ENCODE data around the gene RAD52.

RAD52 gene

GRCh38 chr12:981961-982360, 32.5 kb upstream of the RAD52 start:
- H3K9me3 ChIP-seq (ENCODE audit: control insufficient read depth, low read length), result no peaks in the 10 kb centered on the region

GRCh38 chr12:981176-981828, 31.8 kb upstream of the RAD52 start:
- Histone ChIP-seq H3K4me1 (ENCODE audit: control insufficient read depth, insufficient read depth, low read length) (no peaks in the 10 kb centered on the region), H3K36me3 (ENCODE audit: control insufficient read depth, insufficient read depth, low read length) (no peaks in the 10 kb centered on the region), H3K9ac (ENCODE audit: low read length) (no peak overlapping the region), H3K27me3 (ENCODE audit: control insufficient read depth, insufficient read depth, low read length) (no peaks in the 10 kb centered on the region), H3K9me3 (ENCODE audit: control insufficient read depth, low read length) (no peaks in the 10 kb centered on the region), H3K4me3 (ENCODE audit: low read length) (no peak overlapping the region)

More at GRCh38 chr12:981961-982360, 32.5 kb upstream of the RAD52 start:
- no peaks in the 10 kb centered on the region for H3K36me3 ChIP-seq (ENCODE audit: control insufficient read depth, insufficient read depth, low read length)
- H3K4me1 ChIP-seq (ENCODE audit: control insufficient read depth, insufficient read depth, low read length), result no peaks in the 10 kb centered on the region
- no peak overlapping the region for H3K9ac ChIP-seq (ENCODE audit: low read length)
- no peaks in the 10 kb centered on the region for H3K27me3 ChIP-seq (ENCODE audit: control insufficient read depth, insufficient read depth, low read length)
- no peak overlapping the region for H3K4me3 ChIP-seq (ENCODE audit: low read length)

- Histone ChIP-seq H3K4me3 (ENCODE audit: low read length) (no peak overlapping the region), H3K36me3 (ENCODE audit: control insufficient read depth, insufficient read depth, low read length) (no peaks in the 10 kb centered on the region), H3K9ac (ENCODE audit: low read length) (no peak overlapping the region), H3K27me3 (ENCODE audit: control insufficient read depth, insufficient read depth, low read length) (no peaks in the 10 kb centered on the region), H3K4me1 (ENCODE audit: control insufficient read depth, insufficient read depth, low read length) (no peaks in the 10 kb centered on the region), H3K9me3 (ENCODE audit: control insufficient read depth, low read length) (no peaks in the 10 kb centered on the region)
Measured at GRCh38 chr12:979349-979748, 29.9 kb upstream of the RAD52 start.

- no peak overlapping the region for H3K9ac ChIP-seq (ENCODE audit: low read length)
- H3K27me3 ChIP-seq (ENCODE audit: control insufficient read depth, insufficient read depth, low read length), result no peaks in the 10 kb centered on the region
- H3K36me3 ChIP-seq (ENCODE audit: control insufficient read depth, insufficient read depth, low read length), result no peaks in the 10 kb centered on the region
- no peak overlapping the region for H3K4me3 ChIP-seq (ENCODE audit: low read length)
- no peaks in the 10 kb centered on the region for H3K4me1 ChIP-seq (ENCODE audit: control insufficient read depth, insufficient read depth, low read length)
- no peaks in the 10 kb centered on the region for H3K9me3 ChIP-seq (ENCODE audit: control insufficient read depth, low read length)
Measured at GRCh38 chr12:977156-977555, 27.7 kb upstream of the RAD52 start.

- no peaks in the 10 kb centered on the region for H3K36me3 ChIP-seq (ENCODE audit: control insufficient read depth, insufficient read depth, low read length)
- H3K9ac ChIP-seq (ENCODE audit: low read length), result no peak overlapping the region
Measured at GRCh38 chr12:976644-977043, 27.1 kb upstream of the RAD52 start.

GRCh38 chr12:974271-974862, 24.9 kb upstream of the RAD52 start:
- no peak overlapping the region for H3K4me3 ChIP-seq (ENCODE audit: low read length)

More at GRCh38 chr12:976644-977043, 27.1 kb upstream of the RAD52 start:
- Histone ChIP-seq H3K9me3 (ENCODE audit: control insufficient read depth, low read length) (no peaks in the 10 kb centered on the region), H3K4me3 (ENCODE audit: low read length) (no peak overlapping the region), H3K27me3 (ENCODE audit: control insufficient read depth, insufficient read depth, low read length) (no peaks in the 10 kb centered on the region), H3K4me1 (ENCODE audit: control insufficient read depth, insufficient read depth, low read length) (no peaks in the 10 kb centered on the region)

GRCh38 chr12:971991-972390, 22.5 kb upstream of the RAD52 start:
- no peaks in the 10 kb centered on the region for H3K27me3 ChIP-seq (ENCODE audit: control insufficient read depth, insufficient read depth, low read length)
- H3K9me3 ChIP-seq (ENCODE audit: control insufficient read depth, low read length), result no peaks in the 10 kb centered on the region
- H3K9ac ChIP-seq (ENCODE audit: low read length), result no peak overlapping the region
- no peak overlapping the region for H3K4me3 ChIP-seq (ENCODE audit: low read length)
- H3K36me3 ChIP-seq (ENCODE audit: control insufficient read depth, insufficient read depth, low read length), result no peaks in the 10 kb centered on the region
- H3K4me1 ChIP-seq (ENCODE audit: control insufficient read depth, insufficient read depth, low read length), result no peaks in the 10 kb centered on the region

More at GRCh38 chr12:974271-974862, 24.9 kb upstream of the RAD52 start:
- no peaks in the 10 kb centered on the region for H3K4me1 ChIP-seq (ENCODE audit: control insufficient read depth, insufficient read depth, low read length)
- no peak overlapping the region for H3K9ac ChIP-seq (ENCODE audit: low read length)
- H3K9me3 ChIP-seq (ENCODE audit: control insufficient read depth, low read length), result no peaks in the 10 kb centered on the region
- no peaks in the 10 kb centered on the region for H3K36me3 ChIP-seq (ENCODE audit: control insufficient read depth, insufficient read depth, low read length)
- no peaks in the 10 kb centered on the region for H3K27me3 ChIP-seq (ENCODE audit: control insufficient read depth, insufficient read depth, low read length)

GRCh38 chr12:969821-970220, 20.3 kb upstream of the RAD52 start:
- Histone ChIP-seq H3K36me3 (ENCODE audit: control insufficient read depth, insufficient read depth, low read length) (no peaks in the 10 kb centered on the region), H3K4me1 (ENCODE audit: control insufficient read depth, insufficient read depth, low read length) (no peaks in the 10 kb centered on the region), H3K9ac (ENCODE audit: low read length) (no peak overlapping the region), H3K4me3 (ENCODE audit: low read length) (no peak overlapping the region), H3K9me3 (ENCODE audit: control insufficient read depth, low read length) (no peaks in the 10 kb centered on the region), H3K27me3 (ENCODE audit: control insufficient read depth, insufficient read depth, low read length) (no peaks in the 10 kb centered on the region)

- H3K9ac ChIP-seq (ENCODE audit: low read length), result no peak overlapping the region
- H3K4me3 ChIP-seq (ENCODE audit: low read length), result no peak overlapping the region
- H3K9me3 ChIP-seq (ENCODE audit: control insufficient read depth, low read length), result no peaks in the 10 kb centered on the region
- H3K36me3 ChIP-seq (ENCODE audit: control insufficient read depth, insufficient read depth, low read length), result no peaks in the 10 kb centered on the region
- no peaks in the 10 kb centered on the region for H3K4me1 ChIP-seq (ENCODE audit: control insufficient read depth, insufficient read depth, low read length)
- no peaks in the 10 kb centered on the region for H3K27me3 ChIP-seq (ENCODE audit: control insufficient read depth, insufficient read depth, low read length)
Measured at GRCh38 chr12:968545-968944, 19.1 kb upstream of the RAD52 start.

- H3K27me3 ChIP-seq (ENCODE audit: control insufficient read depth, insufficient read depth, low read length), result no peaks in the 10 kb centered on the region
- H3K9me3 ChIP-seq (ENCODE audit: control insufficient read depth, low read length), result no peaks in the 10 kb centered on the region
- H3K4me3 ChIP-seq (ENCODE audit: low read length), result no peak overlapping the region
- no peaks in the 10 kb centered on the region for H3K4me1 ChIP-seq (ENCODE audit: control insufficient read depth, insufficient read depth, low read length)
- H3K9ac ChIP-seq (ENCODE audit: low read length), result no peak overlapping the region
- H3K36me3 ChIP-seq (ENCODE audit: control insufficient read depth, insufficient read depth, low read length), result no peaks in the 10 kb centered on the region
Measured at GRCh38 chr12:967641-968040, 18.1 kb upstream of the RAD52 start.

- Histone ChIP-seq H3K9me3 (ENCODE audit: control insufficient read depth, low read length) (no peaks in the 10 kb centered on the region), H3K36me3 (ENCODE audit: control insufficient read depth, insufficient read depth, low read length) (no peaks in the 10 kb centered on the region), H3K4me3 (ENCODE audit: low read length) (no peak overlapping the region), H3K9ac (ENCODE audit: low read length) (no peak overlapping the region), H3K4me1 (ENCODE audit: control insufficient read depth, insufficient read depth, low read length) (no peaks in the 10 kb centered on the region), H3K27me3 (ENCODE audit: control insufficient read depth, insufficient read depth, low read length) (no peaks in the 10 kb centered on the region)
Measured at GRCh38 chr12:966724-967123, 17.2 kb upstream of the RAD52 start.

GRCh38 chr12:958588-959123, 9.2 kb upstream of the RAD52 start:
- no peaks in the 10 kb centered on the region for H3K36me3 ChIP-seq (ENCODE audit: control insufficient read depth, insufficient read depth, low read length)
- H3K4me3 ChIP-seq (ENCODE audit: low read length), result no peak overlapping the region
- no peaks in the 10 kb centered on the region for H3K9me3 ChIP-seq (ENCODE audit: control insufficient read depth, low read length)
- H3K9ac ChIP-seq (ENCODE audit: low read length), result no peak overlapping the region
- no peaks in the 10 kb centered on the region for H3K27me3 ChIP-seq (ENCODE audit: control insufficient read depth, insufficient read depth, low read length)
- H3K4me1 ChIP-seq (ENCODE audit: control insufficient read depth, insufficient read depth, low read length), result no peaks in the 10 kb centered on the region

All from mucosa of stomach (tissue), 1 donor.